GM12878 (cell line): ENCODE measurements around the gene NCBP2L. TPM values are rescaled to one million over a fixed set of nuclear protein-coding genes. Genes with fewer than 3 reads are reported as not detected.

ENCODE experiments used
- ATAC-seq: fragments of 200-7000 bp; cut with Tn5 transposase; 3 replicates; pipeline ENCODE4 v1.9.1; 2020; ENCODE audit warnings: mild to moderate bottlenecking, moderate library complexity
- Bru-seq: library from RNA; stranded (reverse); fragments of 400-500 nt; gene quantifications from one replicate; lab custom pipeline; 2021; lab: Mats Ljungman, UMichigan
- BruChase-seq, 2 experiments: library from RNA; stranded (reverse); fragments of 400-500 nt; gene quantifications; one replicate each; lab custom pipeline; 2021; lab: Mats Ljungman, UMichigan
- BruUV-seq: library from RNA; stranded (reverse); fragments of 400-500 nt; replicated peaks from 2 replicates; lab custom pipeline; 2021; lab: Mats Ljungman, UMichigan
- CTCF ChIA-PET: fragments of 300-600 bp; sonication (Branson Sonifier 250); formaldehyde crosslinking; extraction: SDS; loops from one replicate; lab custom pipeline; 2021; ENCODE audit warnings: inconsistent platforms; lab: Yijun Ruan, JAX
- POLR2A ChIA-PET: fragments of 350-600 bp; formaldehyde crosslinking; extraction: SDS; loops from one replicate; lab custom pipeline; 2021; ENCODE audit warnings: inconsistent platforms; lab: Charles Lee
- RAD21 ChIA-PET: fragments of 300-600 bp; sonication (Branson Sonifier 250); formaldehyde crosslinking; loops from one replicate; lab custom pipeline; 2023; ENCODE audit warnings: antibody characterized with exemption; ENCODE audit not compliant: unreplicated experiment; lab: Charles Lee
- SMC1A ChIA-PET: fragments of 300-600 bp; sonication (Branson Sonifier 250); formaldehyde crosslinking; loops from one replicate; lab custom pipeline; 2023; ENCODE audit not compliant: unreplicated experiment, uncharacterized antibody; lab: Charles Lee
- DNase-seq: peaks from one replicate; pipeline ENCODE4 v3.0.0-alpha.2; 2011; ENCODE audit warnings: low read depth, low spot score
- FAIRE-seq: peaks from 3 replicates; lab custom pipeline; 2011; peaks lifted over from hg19 to GRCh38; lab: Jason Lieb, UNC
- H2AFZ ChIP-seq: 2 replicates; pipeline ENCODE4 v1.6.0; 2011; ENCODE audit warnings: low read depth, low read length, control low read depth; ENCODE audit not compliant: control insufficient read depth
- H3K27ac ChIP-seq: 2 replicates; pipeline ENCODE4 v1.5.1; 2011; ENCODE audit warnings: control low read depth; ENCODE audit not compliant: control insufficient read depth, insufficient read depth
- H3K27me3 ChIP-seq, 2 experiments: replicated peaks in 1 of 2; 2 replicates each; pipeline versions ENCODE4 v1.6.0 to v1.6.1; 2011; ENCODE audit warnings: low read length in 1 of 2; ENCODE audit not compliant: control insufficient read depth in 2 of 2, insufficient read depth in 2 of 2
- H3K36me3 ChIP-seq, 2 experiments: 2 replicates each; pipeline ENCODE4 v1.5.1; 2011; ENCODE audit warnings: low read length in 1 of 2; ENCODE audit not compliant: control insufficient read depth in 2 of 2, insufficient read depth in 2 of 2
- H3K4me1 ChIP-seq: 2 replicates; pipeline ENCODE4 v1.6.1; 2011; ENCODE audit warnings: mild to moderate bottlenecking, low read length, moderate library complexity, mixed read lengths; ENCODE audit not compliant: control insufficient read depth, insufficient read depth
- H3K4me2 ChIP-seq: 2 replicates; pipeline ENCODE4 v1.6.0; 2011; ENCODE audit warnings: control low read depth; ENCODE audit not compliant: control insufficient read depth, insufficient read depth
- H3K4me3 ChIP-seq: fragments of 200-600 bp; sonication (generic); 2 replicates; pipeline ENCODE4 v1.5.1; 2016
- H3K79me2 ChIP-seq: 2 replicates; pipeline ENCODE4 v1.6.0; 2011; ENCODE audit warnings: low read length; ENCODE audit not compliant: control insufficient read depth, insufficient read depth
- H3K9ac ChIP-seq: 2 replicates; pipeline ENCODE4 v1.8.0; 2011; ENCODE audit warnings: low read length, control low read depth, mixed read lengths; ENCODE audit not compliant: control insufficient read depth, insufficient read depth
- H3K9me3 ChIP-seq: replicated peaks from 3 replicates; pipeline ENCODE4 v1.5.1; 2011; ENCODE audit warnings: mild to moderate bottlenecking, low read length; ENCODE audit not compliant: control insufficient read depth, insufficient read depth
- H4K20me1 ChIP-seq: 2 replicates; pipeline ENCODE4 v1.6.0; 2011; ENCODE audit not compliant: control insufficient read depth, insufficient read depth
- BACH1 ChIP-seq: fragments of 450-650 bp; IDR thresholded peaks from 2 replicates; pipeline ENCODE4 v1.6.1; 2017; ENCODE audit warnings: mild to moderate bottlenecking, borderline replicate concordance
- CHD2 ChIP-seq: IDR thresholded peaks from 2 replicates; pipeline ENCODE4 v1.6.1; 2011; ENCODE audit warnings: low read depth, low read length, improper control_type of control experiment, borderline replicate concordance
- WGBS: methylation state at CpG from one replicate; pipeline ENCODE4 v1.1.6; 2016; ENCODE audit warnings: low lambda C conversion rate; ENCODE audit not compliant: insufficient replicate concordance, insufficient coverage; ENCODE audit errors: missing lambda C conversion rate; 5-methylcytosine and 5-hydroxymethylcytosine counted together
- in situ Hi-C: fragments of 300-500 bp; cut with MboI; formaldehyde crosslinking; loops from 9 replicates; pipeline ENCODE4 v1.14.3; 2018; ENCODE audit warnings: mixed read lengths
- intact Hi-C: fragments of 100-400 bp; cut with micrococcal nuclease; formaldehyde crosslinking; loops from one replicate; pipeline ENCODE4 v1.14.2; 2022; ENCODE audit not compliant: unreplicated experiment
- long read RNA-seq, 2 experiments: library from polyadenylated mRNA; unstranded; transcript quantifications; one replicate each; pipeline ENCODE4 v2.0.0, GENCODE V29; 2019 to 2020
- polyA minus RNA-seq, 3 experiments: library from RNA; depleted of rRNA, polyadenylated mRNA; stranded (reverse); fragments of >200 nt; gene quantifications; 2 replicates each; pipeline ENCODE4 v1.2.3, GENCODE V29; 2011
- polyA plus RNA-seq, 11 experiments: library from polyadenylated mRNA; depleted of rRNA in 4 of 11; unstranded in 6 of 11; stranded (reverse) in 5 of 11; fragments of >200 nt; fragmentation: Nextera tagmentation in 4 of 11; fragmentation: Illumina TruSeq in 1 of 11; extraction: Ambion mirVana in 4 of 11; extraction: Trizol in 1 of 11; gene quantifications; 1 replicate in 1 of 11; 2 replicates in 10 of 11; pipeline versions ENCODE4 v1.2.1 to v1.2.3, GENCODE V29; 2011 to 2016; ENCODE audit warnings: inconsistent platforms in 2 of 11, missing spikeins in 2 of 11, low read depth in 1 of 11
- total RNA-seq, 4 experiments: library from RNA; depleted of rRNA in 3 of 4; stranded (reverse); fragments of >200 nt in 3 of 4; fragmentation: Illumina TruSeq in 1 of 4; extraction: Trizol in 1 of 4; gene quantifications; 2 replicates each; pipeline versions ENCODE4 v1.2.1 to v1.2.3, GENCODE V29; 2013 to 2021

NCBP2L gene
- total RNA-seq (2013; cell fraction: nucleolus; rRNA removed) = not detected in 2 replicates
- total RNA-seq (2014; rRNA removed) (not detected in 2 replicates), total RNA-seq (2014; rRNA removed; fragmentation: Illumina TruSeq; extraction: Trizol) (not detected in 2 replicates), total RNA-seq (2021) (not detected in 2 replicates), polyA plus RNA-seq (2011; rRNA removed) (not detected in 2 replicates), polyA plus RNA-seq (2014; fragmentation: Illumina TruSeq; extraction: Trizol) (not detected in 2 replicates), polyA plus RNA-seq (2014; fragmentation: Nextera tagmentation; extraction: Ambion mirVana) (not detected), polyA plus RNA-seq (2014; rRNA removed) (not detected in 2 replicates), polyA plus RNA-seq (2016; fragmentation: Nextera tagmentation; extraction: Ambion mirVana) (not detected), polyA minus RNA-seq (2011; rRNA and poly(A)+ RNA removed) (not detected in 2 replicates), Bru-seq, nascent RNA (percentile 10 among the genes with signal in this experiment), BruChase-seq, experiment 1, labeled RNA remaining after a 6-hour chase (percentile 8 among the genes with signal in this experiment), BruChase-seq, experiment 2, labeled RNA remaining after a 2-hour chase (not detected)
- polyA plus RNA-seq (2011; ENCODE audit: low read depth) = not detected
- polyA plus RNA-seq (2011; cell fraction: cytosol; rRNA removed) = not detected in 2 replicates
- polyA plus RNA-seq (2011; cell fraction: nucleus; rRNA removed) = not detected in 2 replicates
- polyA plus RNA-seq (2012) = not detected in 2 replicates
- not detected in 2 replicates for polyA minus RNA-seq (2011; cell fraction: cytosol; rRNA and poly(A)+ RNA removed)
- not detected in 2 replicates for polyA minus RNA-seq (2011; cell fraction: nucleus; rRNA and poly(A)+ RNA removed)
- long read RNA-seq, experiment 1 = 0 reads
- long read RNA-seq, experiment 2 = 0 reads

DNA sequence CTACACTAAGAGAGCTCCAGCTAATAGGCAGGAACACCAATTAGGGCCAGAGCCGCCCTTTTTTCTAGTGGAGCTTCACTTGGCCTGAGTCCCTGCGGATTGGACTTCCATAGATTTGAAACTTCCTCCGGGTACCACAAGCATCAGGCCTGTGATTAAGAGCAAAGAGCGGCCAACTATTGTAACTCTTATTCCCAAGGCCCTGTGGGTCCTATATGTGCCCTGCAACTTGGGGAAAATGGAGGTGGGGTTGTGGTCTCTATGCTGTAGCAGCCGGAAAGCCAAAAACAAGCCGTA, at the start of gene NCBP2L:
NCBP2L (plus strand) TSS at position 198 of the 297 bp plus-strand sequence. CDS start 16,488 bp downstream, outside the sequence.
- WGBS = 50% methylated on average over 6 of the region's 6 CpGs
- Histone ChIP-seq H2AFZ (no peak within 1 kb of the TSS), H3K36me3 (no peaks in the 10 kb centered on the region), H3K4me1 (no peaks in the 10 kb centered on the region), H3K27me3 (no peaks in the 10 kb centered on the region; a peak in 1 of 4 replicates), H4K20me1 (no peaks in the 10 kb centered on the region), H3K4me2 (peak within 1 kb of the TSS; percentile 15; the same call in 1 of the 2 replicates), H3K9me3 (no peaks in the 10 kb centered on the region; the same call in 2 of the 3 replicates), H3K4me3 (no peak within 1 kb of the TSS)
- DNase-seq (no peak), FAIRE-seq (no peak)
- CTCF ChIA-PET = interaction anchor here (0.6 to 7.5 kb wide), 25 partner anchors 10 to 883 kb away, joined by 3 to 289 read pairs (median 5); partner anchors contain the start of gene PRPS1
- BruUV-seq = no TSS peak
- in situ Hi-C loops = loop anchor here (5.0 kb wide), 1 partner anchor 115 kb away; no protein-coding TSS in a partner anchor
- SMC1A ChIA-PET = interaction anchor here (0.8 to 9.4 kb wide), 17 partner anchors 11 to 931 kb away, joined by 3 to 149 read pairs (median 5); partner anchors contain the start of gene PRPS1
- TF ChIP-seq CHD2 = 0 out of 2 replicates have a peak, but pooled peaks have one; percentile 6
- TF ChIP-seq BACH1 = no peak
- TF ChIP-seq, all 136 proteins: peak for 1
- intact Hi-C loops = loop anchor here (1.0 to 10.0 kb wide), 6 partner anchors 60 to 879 kb away; no protein-coding TSS in a partner anchor
- Histone ChIP-seq H3K9ac (no peak within 1 kb of the TSS), H3K27ac (no peak within 1 kb of the TSS), H3K79me2 (no peaks in the 10 kb centered on the region)
- no peak for ATAC-seq
- POLR2A ChIA-PET = interaction anchor here (1.0 to 1.4 kb wide), 3 partner anchors 104 to 120 kb away, joined by 3 to 5 read pairs (median 4); no protein-coding TSS in a partner anchor
- RAD21 ChIA-PET = interaction anchor here (0.5 to 5.3 kb wide), 21 partner anchors 11 to 377 kb away, joined by 3 to 119 read pairs (median 7); partner anchors contain the start of genes MID2 and PRPS1
